ENCODE data around the gene E2F6. TPM values are rescaled to one million over a fixed set of nuclear protein-coding genes. Genes with fewer than 3 reads are reported as not detected.

E2F6 gene
- total RNA-seq, 2 experiments from 2014 or later = 9.9 to 10.3 TPM

- H3K4me1 Mint-ChIP-seq (ENCODE audit: low read depth) = peaks cover 6% of the 10 kb centered on the region
- POLR2A ChIA-PET = no interaction called here
- H3K4me3 Mint-ChIP-seq = no peak overlapping the region
- H3K36me3 Mint-ChIP-seq = no peaks in the 10 kb centered on the region
- DNase-seq = no peak
- intact Hi-C loops (cut with micrococcal nuclease) = no loop called here
- H3K27ac Mint-ChIP-seq = no peak overlapping the region
- CTCF ChIA-PET = no interaction called here
- H3K27me3 Mint-ChIP-seq = peaks cover 14% of the 10 kb centered on the region
- no peaks in the 10 kb centered on the region for H3K9me3 Mint-ChIP-seq
Measured at GRCh38 chr2:11503354-11503927, 37.5 kb upstream of the E2F6 start.

- POLR2A ChIA-PET = no interaction called here
- DNase-seq = no peak
- Mint-ChIP-seq H3K36me3 (no peaks in the 10 kb centered on the region), H3K4me1 (ENCODE audit: low read depth) (peaks cover 6% of the 10 kb centered on the region), H3K9me3 (no peaks in the 10 kb centered on the region), H3K27me3 (peaks cover 14% of the 10 kb centered on the region), H3K27ac (no peak overlapping the region), H3K4me3 (no peak overlapping the region)
- CTCF ChIA-PET = no interaction called here
- intact Hi-C loops (cut with micrococcal nuclease) = no loop called here
Measured at GRCh38 chr2:11502740-11503292, 36.9 kb upstream of the E2F6 start.

DNA sequence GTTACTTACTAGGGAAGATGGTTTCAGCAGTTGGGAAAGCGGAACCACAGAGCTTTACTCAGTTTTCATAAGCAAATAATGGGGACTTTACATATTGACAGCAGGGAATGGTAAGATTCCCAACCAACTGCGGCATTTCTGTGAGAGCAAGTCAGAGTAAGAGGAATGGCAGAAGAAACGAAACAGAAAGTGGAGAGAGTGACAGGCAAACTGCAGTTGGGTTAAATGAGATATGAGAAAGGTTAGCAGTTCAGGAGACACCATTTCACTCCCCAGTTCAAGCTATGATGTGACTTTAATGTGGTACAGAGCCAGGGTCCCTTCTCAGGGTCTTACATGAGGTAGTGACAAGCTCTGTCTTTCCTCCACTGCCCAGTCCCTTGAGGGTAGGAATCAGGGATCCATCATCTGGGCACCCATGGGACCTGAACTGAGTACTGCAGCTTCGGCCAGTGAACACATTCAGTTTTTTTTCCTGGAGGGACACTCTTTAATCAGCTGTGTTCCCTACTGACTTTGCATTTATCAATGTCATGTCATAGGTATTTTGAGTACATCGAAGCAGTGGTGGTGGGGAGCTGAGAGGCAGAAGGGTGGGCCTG, 34.8 kb upstream of the E2F6 start:
- peaks cover 6% of the 10 kb centered on the region for H3K4me1 Mint-ChIP-seq (ENCODE audit: low read depth)
- intact Hi-C loops (cut with micrococcal nuclease) = no loop called here
- no peak overlapping the region for H3K27ac Mint-ChIP-seq
- H3K9me3 Mint-ChIP-seq = no peaks in the 10 kb centered on the region
- H3K4me3 Mint-ChIP-seq = no peak overlapping the region
- ChIA-PET CTCF (no interaction called here), POLR2A (no interaction called here)
- H3K36me3 Mint-ChIP-seq = no peaks in the 10 kb centered on the region
- DNase-seq = no peak
- H3K27me3 Mint-ChIP-seq = peaks cover 14% of the 10 kb centered on the region

DNA sequence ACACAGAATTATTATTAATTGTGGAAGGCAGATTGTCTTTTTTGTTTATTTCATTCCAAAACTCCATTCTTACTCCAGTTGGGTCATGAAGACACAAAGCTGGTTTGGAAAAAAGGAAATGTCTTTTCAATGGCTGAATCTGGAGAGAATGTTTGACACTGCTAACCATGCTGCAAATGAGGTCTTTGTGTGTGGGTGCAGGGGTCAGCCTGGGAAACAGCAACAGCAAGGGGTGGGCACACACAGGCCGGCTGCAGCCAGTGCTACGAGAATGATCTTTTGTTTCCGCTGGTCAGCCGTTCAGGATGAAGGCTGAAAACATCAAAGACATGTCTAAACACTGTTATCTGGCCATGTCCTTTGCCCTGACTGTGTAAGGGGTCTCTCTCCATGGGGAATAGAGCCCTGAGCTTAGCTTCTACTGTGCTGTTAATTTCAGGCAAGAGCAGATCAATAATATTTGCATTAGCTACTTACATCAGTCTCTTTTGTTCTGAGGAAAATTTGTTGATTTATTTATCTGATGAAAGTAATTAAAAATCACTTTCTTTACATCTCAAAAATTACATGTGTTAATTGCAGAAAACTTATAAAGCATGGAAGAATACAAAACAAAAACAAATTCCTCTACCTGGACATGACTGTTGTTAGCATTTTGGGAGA, 33.3 kb upstream of the E2F6 start:
- intact Hi-C loops (cut with micrococcal nuclease) = no loop called here
- no peak overlapping the region for H3K4me3 Mint-ChIP-seq
- peaks cover 10% of the 10 kb centered on the region for H3K27me3 Mint-ChIP-seq
- no peak overlapping the region for H3K27ac Mint-ChIP-seq
- ChIA-PET POLR2A (interaction anchor here (1.1 kb wide), 1 partner anchor 25 kb away, joined by 3 read pairs; no protein-coding TSS in a partner anchor), CTCF (interaction anchor here (1.1 kb wide), 1 partner anchor 22 kb away, joined by 3 read pairs; no protein-coding TSS in a partner anchor)
- H3K9me3 Mint-ChIP-seq = no peaks in the 10 kb centered on the region
- no peaks in the 10 kb centered on the region for H3K36me3 Mint-ChIP-seq
- H3K4me1 Mint-ChIP-seq (ENCODE audit: low read depth) = peaks cover 6% of the 10 kb centered on the region
- DNase-seq = no peak

DNA sequence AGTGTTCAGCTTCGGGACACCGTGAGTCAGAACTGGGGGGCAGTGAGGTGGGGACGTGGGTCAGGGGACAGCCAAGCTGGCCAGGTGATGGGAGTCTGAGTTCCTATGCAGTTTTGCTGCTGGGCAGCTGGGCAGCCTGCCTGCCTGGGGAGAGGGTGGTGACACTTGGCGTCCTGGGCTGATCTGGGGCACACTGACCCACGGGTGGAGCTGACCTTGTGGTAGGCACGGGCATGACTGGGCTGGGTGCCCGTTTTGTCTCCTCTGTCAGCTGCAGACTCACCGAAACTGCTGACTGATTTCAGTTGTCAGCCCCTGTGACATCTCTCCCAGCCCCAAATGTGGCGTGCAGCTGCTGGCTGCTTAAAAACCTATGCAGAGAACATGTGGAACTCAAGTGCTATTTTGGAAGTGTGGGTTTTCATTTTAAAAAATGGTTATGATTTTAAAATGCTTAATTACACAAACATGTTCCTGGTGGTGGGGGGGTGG, 32.6 kb upstream of the E2F6 start:
- Mint-ChIP-seq H3K4me1 (ENCODE audit: low read depth) (peaks cover 6% of the 10 kb centered on the region), H3K36me3 (no peaks in the 10 kb centered on the region), H3K4me3 (no peak overlapping the region), H3K9me3 (no peaks in the 10 kb centered on the region), H3K27me3 (peaks cover 10% of the 10 kb centered on the region), H3K27ac (no peak overlapping the region)
- DNase-seq = peak; percentile 27
- intact Hi-C loops (cut with micrococcal nuclease) = no loop called here
- ChIA-PET POLR2A (interaction anchor here (1.1 kb wide), 1 partner anchor 24 kb away, joined by 3 read pairs; no protein-coding TSS in a partner anchor), CTCF (interaction anchor here (1.1 kb wide), 1 partner anchor 21 kb away, joined by 3 read pairs; no protein-coding TSS in a partner anchor)

GRCh38 chr2:11495844-11496681, 30.1 kb upstream of the E2F6 start:
- H3K36me3 Mint-ChIP-seq = no peaks in the 10 kb centered on the region
- POLR2A ChIA-PET = no interaction called here
- DNase-seq = no peak
- H3K9me3 Mint-ChIP-seq = no peaks in the 10 kb centered on the region
- peaks cover 7% of the 10 kb centered on the region for H3K27me3 Mint-ChIP-seq
- H3K4me3 Mint-ChIP-seq = no peak overlapping the region
- H3K27ac Mint-ChIP-seq = no peak overlapping the region
- intact Hi-C loops (cut with micrococcal nuclease) = no loop called here
- CTCF ChIA-PET = interaction anchor here (0.6 to 1.2 kb wide), 3 partner anchors 15 to 295 kb away, joined by 3 read pairs; no protein-coding TSS in a partner anchor
- H3K4me1 Mint-ChIP-seq (ENCODE audit: low read depth) = peaks cover 6% of the 10 kb centered on the region

- intact Hi-C loops (cut with micrococcal nuclease) = no loop called here
- Mint-ChIP-seq H3K9me3 (no peaks in the 10 kb centered on the region), H3K27ac (no peak overlapping the region), H3K27me3 (peaks cover 4% of the 10 kb centered on the region), H3K4me1 (ENCODE audit: low read depth) (no peaks in the 10 kb centered on the region), H3K4me3 (no peak overlapping the region), H3K36me3 (no peaks in the 10 kb centered on the region)
- ChIA-PET CTCF (interaction anchor here (1.0 kb wide), 1 partner anchor 89 kb away, joined by 3 read pairs; no protein-coding TSS in a partner anchor), POLR2A (no interaction called here)
- DNase-seq = no peak
Measured at GRCh38 chr2:11494310-11494709, 28.3 kb upstream of the E2F6 start.

GRCh38 chr2:11493282-11493681, 27.3 kb upstream of the E2F6 start:
- H3K27me3 Mint-ChIP-seq = peaks cover 3% of the 10 kb centered on the region
- DNase-seq = no peak
- no peaks in the 10 kb centered on the region for H3K36me3 Mint-ChIP-seq
- no peaks in the 10 kb centered on the region for H3K9me3 Mint-ChIP-seq
- ChIA-PET POLR2A (no interaction called here), CTCF (interaction anchor here (0.6 kb wide), 1 partner anchor 220 kb away, joined by 3 read pairs; no protein-coding TSS in a partner anchor)
- H3K4me1 Mint-ChIP-seq (ENCODE audit: low read depth) = no peaks in the 10 kb centered on the region
- H3K4me3 Mint-ChIP-seq = no peak overlapping the region
- no peak overlapping the region for H3K27ac Mint-ChIP-seq
- intact Hi-C loops (cut with micrococcal nuclease) = no loop called here

- Mint-ChIP-seq H3K4me1 (ENCODE audit: low read depth) (no peaks in the 10 kb centered on the region), H3K36me3 (no peaks in the 10 kb centered on the region), H3K27me3 (peaks cover 9% of the 10 kb centered on the region), H3K4me3 (no peak overlapping the region), H3K9me3 (no peaks in the 10 kb centered on the region), H3K27ac (no peak overlapping the region)
- CTCF ChIA-PET = no interaction called here
- intact Hi-C loops (cut with micrococcal nuclease) = no loop called here
- DNase-seq = no peak
- POLR2A ChIA-PET = no interaction called here
Measured at GRCh38 chr2:11492720-11493119, 26.8 kb upstream of the E2F6 start.

DNA sequence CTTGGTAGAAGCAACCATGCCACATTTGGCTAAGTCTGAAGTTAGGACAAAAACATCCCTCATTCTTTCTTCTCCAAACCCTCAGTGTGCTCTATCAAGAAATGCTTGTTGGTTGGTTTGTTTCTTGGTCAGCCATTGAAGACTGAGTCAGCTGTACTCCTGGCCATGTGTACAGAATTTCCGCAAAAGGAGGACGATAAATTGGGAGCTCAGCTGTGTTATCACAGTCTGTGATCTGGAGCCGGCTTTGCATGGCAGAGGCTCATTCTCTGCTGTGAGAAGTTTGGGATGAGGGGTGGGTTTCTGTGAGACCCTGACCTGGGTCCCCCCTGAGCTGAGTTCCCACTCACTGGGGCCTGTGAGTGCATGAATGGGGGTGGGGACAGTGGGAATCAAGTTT, 26.3 kb upstream of the E2F6 start:
- Mint-ChIP-seq H3K36me3 (no peaks in the 10 kb centered on the region), H3K4me1 (ENCODE audit: low read depth) (no peaks in the 10 kb centered on the region), H3K27ac (no peak overlapping the region), H3K4me3 (no peak overlapping the region), H3K9me3 (no peaks in the 10 kb centered on the region), H3K27me3 (peaks cover 10% of the 10 kb centered on the region)
- CTCF ChIA-PET = no interaction called here
- no peak for DNase-seq
- intact Hi-C loops (cut with micrococcal nuclease) = no loop called here
- POLR2A ChIA-PET = no interaction called here

- ChIA-PET CTCF (interaction anchor here (1.0 to 2.1 kb wide), 3 partner anchors 14 to 93 kb away, joined by 3 to 7 read pairs (median 4); no protein-coding TSS in a partner anchor), POLR2A (no interaction called here)
- no peaks in the 10 kb centered on the region for H3K36me3 Mint-ChIP-seq
- H3K27ac Mint-ChIP-seq = no peak overlapping the region
- no peak for DNase-seq
- H3K4me1 Mint-ChIP-seq (ENCODE audit: low read depth) = no peaks in the 10 kb centered on the region
- H3K4me3 Mint-ChIP-seq = no peak overlapping the region
- H3K9me3 Mint-ChIP-seq = no peaks in the 10 kb centered on the region
- intact Hi-C loops (cut with micrococcal nuclease) = no loop called here
- peaks cover 13% of the 10 kb centered on the region for H3K27me3 Mint-ChIP-seq
Measured at GRCh38 chr2:11491348-11491933, 25.5 kb upstream of the E2F6 start.
